ENCODE results near the gene ADAM10.

The ADAM10 gene

GRCh38 chr15:58573270-58573669 is 176.2 kb downstream of the ADAM10 start:
- no peak for DNase-seq

- DNase-seq = no peak
Measured at GRCh38 chr15:58572521-58572920, 177.0 kb downstream of the ADAM10 start.

GRCh38 chr15:58571491-58571890 is 178.0 kb downstream of the ADAM10 start:
- no peak for DNase-seq

- DNase-seq = no peak
Measured at GRCh38 chr15:58569455-58569854, 180.1 kb downstream of the ADAM10 start.

GRCh38 chr15:58568157-58568571 is 181.3 kb downstream of the ADAM10 start:
- DNase-seq = no peak

- no peak for DNase-seq
Measured at GRCh38 chr15:58566029-58566428, 183.5 kb downstream of the ADAM10 start.

- DNase-seq = no peak
Measured at GRCh38 chr15:58565619-58566018, 183.9 kb downstream of the ADAM10 start.

- DNase-seq = no peak
Measured at GRCh38 chr15:58564981-58565380, 184.5 kb downstream of the ADAM10 start.

- no peak for DNase-seq
Measured at GRCh38 chr15:58562135-58562534, 187.4 kb downstream of the ADAM10 start.

GRCh38 chr15:58561321-58561720 is 188.2 kb downstream of the ADAM10 start:
- no peak for DNase-seq

- DNase-seq = no peak
Measured at GRCh38 chr15:58559904-58560588, 189.5 kb downstream of the ADAM10 start.

- no peak for DNase-seq
Measured at GRCh38 chr15:58558777-58559176, 190.7 kb downstream of the ADAM10 start.

- DNase-seq = no peak
Measured at GRCh38 chr15:58556541-58556940, 193.0 kb downstream of the ADAM10 start.

- no peak for DNase-seq
Measured at GRCh38 chr15:58556028-58556361, 193.5 kb downstream of the ADAM10 start.

GRCh38 chr15:58555162-58556027 is 194.1 kb downstream of the ADAM10 start:
- no peak for DNase-seq

GRCh38 chr15:58554758-58555157 is 194.7 kb downstream of the ADAM10 start:
- DNase-seq = no peak

GRCh38 chr15:58553365-58553918 is 196.1 kb downstream of the ADAM10 start:
- no peak for DNase-seq

GRCh38 chr15:58552505-58553364 is 196.8 kb downstream of the ADAM10 start:
- no peak for DNase-seq

- peak; percentile 35 for DNase-seq
Measured at GRCh38 chr15:58551764-58552504, 197.6 kb downstream of the ADAM10 start.

GRCh38 chr15:58551084-58551763 is 198.3 kb downstream of the ADAM10 start:
- peak; percentile 49 for DNase-seq

- no peak for DNase-seq
Measured at GRCh38 chr15:58549785-58550074, 199.8 kb downstream of the ADAM10 start.
